ENCODE results near the gene OPCML.

OPCML gene

GRCh38 chr11:132595711-132596134 lies 936.6 kb downstream of the OPCML start:
- no peaks in the 10 kb centered on the region for H3F3A ChIP-seq (ENCODE audit: insufficient read depth, low read length)
- H3K9me3 ChIP-seq (ENCODE audit: low read length), result no peaks in the 10 kb centered on the region
- H3K4me3 ChIP-seq (ENCODE audit: low read depth, low read length, poor library complexity, severe bottlenecking), result no peak overlapping the region
- no peaks in the 10 kb centered on the region for H3K79me2 ChIP-seq (ENCODE audit: insufficient read depth, low read length)
- TF ChIP-seq EZH2 (IDR thresholded peaks at IDR 0.05; ENCODE audit: borderline replicate concordance, low read length), result no peak
- TF ChIP-seq, protein P1, sequence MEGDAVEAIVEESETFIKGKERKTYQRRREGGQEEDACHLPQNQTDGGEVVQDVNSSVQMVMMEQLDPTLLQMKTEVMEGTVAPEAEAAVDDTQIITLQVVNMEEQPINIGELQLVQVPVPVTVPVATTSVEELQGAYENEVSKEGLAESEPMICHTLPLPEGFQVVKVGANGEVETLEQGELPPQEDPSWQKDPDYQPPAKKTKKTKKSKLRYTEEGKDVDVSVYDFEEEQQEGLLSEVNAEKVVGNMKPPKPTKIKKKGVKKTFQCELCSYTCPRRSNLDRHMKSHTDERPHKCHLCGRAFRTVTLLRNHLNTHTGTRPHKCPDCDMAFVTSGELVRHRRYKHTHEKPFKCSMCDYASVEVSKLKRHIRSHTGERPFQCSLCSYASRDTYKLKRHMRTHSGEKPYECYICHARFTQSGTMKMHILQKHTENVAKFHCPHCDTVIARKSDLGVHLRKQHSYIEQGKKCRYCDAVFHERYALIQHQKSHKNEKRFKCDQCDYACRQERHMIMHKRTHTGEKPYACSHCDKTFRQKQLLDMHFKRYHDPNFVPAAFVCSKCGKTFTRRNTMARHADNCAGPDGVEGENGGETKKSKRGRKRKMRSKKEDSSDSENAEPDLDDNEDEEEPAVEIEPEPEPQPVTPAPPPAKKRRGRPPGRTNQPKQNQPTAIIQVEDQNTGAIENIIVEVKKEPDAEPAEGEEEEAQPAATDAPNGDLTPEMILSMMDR (IDR thresholded peaks at IDR 0.05; ENCODE audit: low read length), result no peak
- no peak overlapping the region for H2AFZ ChIP-seq (ENCODE audit: low read length)
- no peaks in the 10 kb centered on the region for H3K4me1 ChIP-seq (ENCODE audit: insufficient read depth, low read length, severe bottlenecking)
- H3K9me2 ChIP-seq (ENCODE audit: low read depth, low read length), result no peaks in the 10 kb centered on the region
- H3K4me2 ChIP-seq (ENCODE audit: low read length), result no peak overlapping the region
- no peak overlapping the region for H3K27ac ChIP-seq (ENCODE audit: low read depth, low read length, poor library complexity, severe bottlenecking)
- H3K27me3 ChIP-seq (ENCODE audit: insufficient read depth, low read length), result no peaks in the 10 kb centered on the region
- no peaks in the 10 kb centered on the region for H4K20me1 ChIP-seq (ENCODE audit: insufficient read depth, low read length)
- H3K36me3 ChIP-seq (ENCODE audit: insufficient read depth, low read length), result no peaks in the 10 kb centered on the region
- no peak overlapping the region for H3K9ac ChIP-seq (ENCODE audit: low read length)

GRCh38 chr11:132595246-132595645 lies 937.1 kb downstream of the OPCML start:
- H3K9me3 ChIP-seq (ENCODE audit: low read length), result no peaks in the 10 kb centered on the region
- H3K4me1 ChIP-seq (ENCODE audit: insufficient read depth, low read length, severe bottlenecking), result no peaks in the 10 kb centered on the region
- H3K36me3 ChIP-seq (ENCODE audit: insufficient read depth, low read length), result no peaks in the 10 kb centered on the region
- H3K27ac ChIP-seq (ENCODE audit: low read depth, low read length, poor library complexity, severe bottlenecking), result no peak overlapping the region
- H3K27me3 ChIP-seq (ENCODE audit: insufficient read depth, low read length), result no peaks in the 10 kb centered on the region
- no peak overlapping the region for H3K9ac ChIP-seq (ENCODE audit: low read length)
- H3K4me3 ChIP-seq (ENCODE audit: low read depth, low read length, poor library complexity, severe bottlenecking), result no peak overlapping the region
- H3K9me2 ChIP-seq (ENCODE audit: low read depth, low read length), result no peaks in the 10 kb centered on the region
- H4K20me1 ChIP-seq (ENCODE audit: insufficient read depth, low read length), result no peaks in the 10 kb centered on the region
- no peak overlapping the region for H2AFZ ChIP-seq (ENCODE audit: low read length)
- no peaks in the 10 kb centered on the region for H3F3A ChIP-seq (ENCODE audit: insufficient read depth, low read length)
- TF ChIP-seq, protein P1 (IDR thresholded peaks at IDR 0.05; ENCODE audit: low read length), result no peak
- TF ChIP-seq EZH2 (IDR thresholded peaks at IDR 0.05; ENCODE audit: borderline replicate concordance, low read length), result no peak
- H3K79me2 ChIP-seq (ENCODE audit: insufficient read depth, low read length), result no peaks in the 10 kb centered on the region
- no peak overlapping the region for H3K4me2 ChIP-seq (ENCODE audit: low read length)

DNA sequence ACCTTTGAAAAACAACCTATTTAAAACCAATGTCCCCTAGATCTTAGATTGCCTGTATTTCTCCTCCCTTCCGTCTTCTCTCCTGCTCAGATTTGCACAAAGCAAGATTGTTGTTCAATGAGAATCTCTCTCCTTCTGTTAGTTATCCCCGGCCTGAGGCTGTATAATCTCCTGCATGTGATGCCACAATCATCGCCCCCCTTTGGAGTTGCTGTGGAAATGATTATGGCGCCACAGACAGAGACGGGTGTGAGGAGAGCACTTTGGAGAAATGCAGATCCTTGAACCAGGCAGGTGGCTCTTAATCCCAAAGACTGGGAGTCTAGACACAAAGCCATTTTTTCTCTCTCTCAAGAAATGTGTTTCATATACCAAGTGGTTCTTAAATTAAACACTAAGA lies 941.3 kb downstream of the OPCML start:
- H3K79me2 ChIP-seq (ENCODE audit: insufficient read depth, low read length), result no peaks in the 10 kb centered on the region
- no peaks in the 10 kb centered on the region for H3F3A ChIP-seq (ENCODE audit: insufficient read depth, low read length)
- H3K36me3 ChIP-seq (ENCODE audit: insufficient read depth, low read length), result no peaks in the 10 kb centered on the region
- no peaks in the 10 kb centered on the region for H3K9me3 ChIP-seq (ENCODE audit: low read length)
- H3K9me2 ChIP-seq (ENCODE audit: low read depth, low read length), result no peaks in the 10 kb centered on the region
- no peak overlapping the region for H3K27ac ChIP-seq (ENCODE audit: low read depth, low read length, poor library complexity, severe bottlenecking)
- no peak overlapping the region for H2AFZ ChIP-seq (ENCODE audit: low read length)
- H4K20me1 ChIP-seq (ENCODE audit: insufficient read depth, low read length), result no peaks in the 10 kb centered on the region
- no peak overlapping the region for H3K4me3 ChIP-seq (ENCODE audit: low read depth, low read length, poor library complexity, severe bottlenecking)
- H3K4me2 ChIP-seq (ENCODE audit: low read length), result no peak overlapping the region
- TF ChIP-seq EZH2 (IDR thresholded peaks at IDR 0.05; ENCODE audit: borderline replicate concordance, low read length), result no peak
- TF ChIP-seq, protein P1 (IDR thresholded peaks at IDR 0.05; ENCODE audit: low read length), result no peak
- no peaks in the 10 kb centered on the region for H3K4me1 ChIP-seq (ENCODE audit: insufficient read depth, low read length, severe bottlenecking)
- H3K27me3 ChIP-seq (ENCODE audit: insufficient read depth, low read length), result no peaks in the 10 kb centered on the region
- H3K9ac ChIP-seq (ENCODE audit: low read length), result no peak overlapping the region

All from OCI-LY1 (cell line).